Endodermal cell (in vitro differentiated cells): Measurements from ENCODE around the gene MATN3. TPM values are rescaled to one million over a fixed set of nuclear protein-coding genes. Genes with fewer than 3 reads are reported as not detected.
A peak's percentile ranks its signal among the peaks of the same experiment; 100 is the strongest.

Experiments
- DNase-seq: peaks from one replicate; pipeline ENCODE4 v3.0.0-alpha.2; 2017
- H3K27ac ChIP-seq: 2 replicates; pipeline ENCODE4 v1.5.1; 2013; ENCODE audit warnings: mild to moderate bottlenecking, low read depth, low read length, moderate library complexity
- H3K27me3 ChIP-seq: 2 replicates; pipeline ENCODE4 v1.6.1; 2013; ENCODE audit warnings: mild to moderate bottlenecking, low read length, moderate library complexity; ENCODE audit not compliant: insufficient read depth, control insufficient read depth, poor library complexity, severe bottlenecking
- H3K36me3 ChIP-seq: 2 replicates; pipeline ENCODE4 v1.7.0; 2013; ENCODE audit warnings: mild to moderate bottlenecking, low read length, moderate library complexity; ENCODE audit not compliant: control insufficient read depth, insufficient read depth
- H3K4me1 ChIP-seq: one replicate; pipeline ENCODE4 v1.7.0; 2013; ENCODE audit warnings: low read length; ENCODE audit not compliant: control insufficient read depth, insufficient read depth
- H3K4me3 ChIP-seq: 2 replicates; pipeline ENCODE4 v1.5.1; 2013; ENCODE audit warnings: mild to moderate bottlenecking, low read length, moderate library complexity
- H3K9ac ChIP-seq: 2 replicates; pipeline ENCODE4 v1.6.1; 2013; ENCODE audit warnings: mild to moderate bottlenecking, low read length, moderate library complexity; ENCODE audit not compliant: poor library complexity, severe bottlenecking; ENCODE audit errors: extremely low read depth
- H3K9me3 ChIP-seq: 2 replicates; pipeline ENCODE4 v1.6.1; 2013; ENCODE audit warnings: mild to moderate bottlenecking, low read length, moderate library complexity; ENCODE audit not compliant: control insufficient read depth
- H3K27ac Mint-ChIP-seq: 2 replicates; pipeline ENCODE4 v1.8.0; 2020; ENCODE audit warnings: mixed read lengths
- H3K27me3 Mint-ChIP-seq: 2 replicates; pipeline ENCODE4 v1.8.0; 2021; ENCODE audit warnings: mild to moderate bottlenecking, mixed read lengths; ENCODE audit not compliant: insufficient read depth
- H3K36me3 Mint-ChIP-seq: 2 replicates; pipeline ENCODE4 v1.8.0; 2020; ENCODE audit warnings: low read depth, mixed read lengths
- H3K4me1 Mint-ChIP-seq: 2 replicates; pipeline ENCODE4 v1.8.0; 2020; ENCODE audit warnings: mixed read lengths
- H3K4me3 Mint-ChIP-seq: 2 replicates; pipeline ENCODE4 v1.8.0; 2020; ENCODE audit warnings: mild to moderate bottlenecking, moderate library complexity, mixed read lengths
- H3K9me3 Mint-ChIP-seq: 2 replicates; pipeline ENCODE4 v1.8.0; 2020; ENCODE audit warnings: mild to moderate bottlenecking, mixed read lengths
- CTCF ChIP-seq: fragments of 200-600 bp; sonication (generic); conservative IDR thresholded peaks from 2 replicates; pipeline ENCODE4 v1.5.0; 2021; ENCODE audit warnings: antibody characterized with exemption, mild to moderate bottlenecking
- WGBS, 2 experiments: methylation state at CpG; one replicate each; pipeline versions ENCODE4 v1.1.5 to v1.1.7; 2013; ENCODE audit warnings: missing lambda C conversion rate in 2 of 2, mixed read lengths in 1 of 2; ENCODE audit not compliant: insufficient coverage in 1 of 2, insufficient read length in 1 of 2; 5-methylcytosine and 5-hydroxymethylcytosine counted together
- total RNA-seq, 2 donors: library from RNA; stranded (reverse); fragmentation: NEBNext Ultra II Directional in 1 of 2; extraction: Animal tissue kit (Norgen Biotek cat#: 25700) in 1 of 2; gene quantifications; 2 replicates in 1 of 2; 3 replicates in 1 of 2; pipeline ENCODE4 v1.2.1, GENCODE V29; 2021

MATN3 gene
- total RNA-seq, 2 donors from 2014 or later = 38.5 to 44.7 TPM

GRCh38 chr2:20023688-20024087 is 11.2 kb upstream of the MATN3 start:
- no peak overlapping the region for H3K4me3 Mint-ChIP-seq
- H3K27ac Mint-ChIP-seq = no peak overlapping the region
- peaks cover 37% of the 10 kb centered on the region for H3K9me3 Mint-ChIP-seq
- Histone ChIP-seq H3K27me3 (no peaks in the 10 kb centered on the region), H3K27ac (no peak overlapping the region), H3K9ac (no peak overlapping the region), H3K9me3 (peaks cover 30% of the 10 kb centered on the region), H3K4me3 (no peak overlapping the region), H3K4me1 (no peaks in the 10 kb centered on the region), H3K36me3 (peaks cover 38% of the 10 kb centered on the region)
- peaks cover 59% of the 10 kb centered on the region for H3K36me3 Mint-ChIP-seq
- 89 to 97% methylated on average over 3 to 4 of the region's 4 CpGs for WGBS, 2 experiments
- TF ChIP-seq CTCF = no peak
- DNase-seq = no peak
- H3K4me1 Mint-ChIP-seq = no peaks in the 10 kb centered on the region
- H3K27me3 Mint-ChIP-seq = no peaks in the 10 kb centered on the region

- Mint-ChIP-seq H3K4me3 (no peak overlapping the region), H3K36me3 (peaks cover 42% of the 10 kb centered on the region), H3K4me1 (no peaks in the 10 kb centered on the region), H3K27me3 (no peaks in the 10 kb centered on the region), H3K9me3 (peaks cover 38% of the 10 kb centered on the region), H3K27ac (no peak overlapping the region)
- no peak overlapping the region for H3K9ac ChIP-seq
- no peaks in the 10 kb centered on the region for H3K27me3 ChIP-seq
- 93 to 100% methylated on average over 1 to 3 of the region's 3 CpGs for whole genome bisulfite sequencing, 2 experiments
- TF ChIP-seq CTCF = no peak
- peaks cover 21% of the 10 kb centered on the region for H3K36me3 ChIP-seq
- no peaks in the 10 kb centered on the region for H3K4me1 ChIP-seq
- peaks cover 30% of the 10 kb centered on the region for H3K9me3 ChIP-seq
- peak overlapping the region; percentile 40 for H3K4me3 ChIP-seq
- no peak for DNase-seq
- no peak overlapping the region for H3K27ac ChIP-seq
Measured at GRCh38 chr2:20021405-20022009, 9.0 kb upstream of the MATN3 start.

- H3K27ac Mint-ChIP-seq = no peak overlapping the region
- WGBS, 2 experiments = 90 to 97% methylated on average over 3 to 4 of the region's 4 CpGs
- no peak overlapping the region for H3K9ac ChIP-seq
- H3K4me3 ChIP-seq = no peak overlapping the region
- DNase-seq = no peak
- no peak overlapping the region for H3K27ac ChIP-seq
- H3K4me3 Mint-ChIP-seq = no peak overlapping the region
- peaks cover 32% of the 10 kb centered on the region for H3K9me3 ChIP-seq
- H3K36me3 ChIP-seq = peaks cover 13% of the 10 kb centered on the region
- no peaks in the 10 kb centered on the region for H3K27me3 ChIP-seq
- no peaks in the 10 kb centered on the region for H3K4me1 ChIP-seq
- TF ChIP-seq CTCF = no peak
- H3K9me3 Mint-ChIP-seq = peaks cover 39% of the 10 kb centered on the region
- no peaks in the 10 kb centered on the region for H3K4me1 Mint-ChIP-seq
- H3K36me3 Mint-ChIP-seq = peaks cover 38% of the 10 kb centered on the region
- no peaks in the 10 kb centered on the region for H3K27me3 Mint-ChIP-seq
Measured at GRCh38 chr2:20019747-20020146, 7.3 kb upstream of the MATN3 start.
